Type B pancreatic cell (in vitro differentiated cells): ENCODE data around the gene WBP4. TPM values are rescaled to one million over a fixed set of nuclear protein-coding genes. Genes with fewer than 3 reads are reported as not detected.

Experiments used
- DNase-seq: peaks from one replicate; pipeline ENCODE4 v3.0.0; 2021; ENCODE audit warnings: mixed read lengths; ENCODE audit not compliant: unreplicated experiment; ENCODE audit errors: extremely low spot score
- H3K27ac Mint-ChIP-seq: 2 replicates; pipeline ENCODE4 v1.8.0; 2021; ENCODE audit warnings: mild to moderate bottlenecking, mixed read lengths
- H3K27me3 Mint-ChIP-seq: 2 replicates; pipeline ENCODE4 v1.8.0; 2021; ENCODE audit warnings: mixed read lengths
- H3K36me3 Mint-ChIP-seq: 2 replicates; pipeline ENCODE4 v1.8.0; 2021; ENCODE audit warnings: mixed read lengths
- H3K4me1 Mint-ChIP-seq: one replicate; pipeline ENCODE4 v1.8.0; 2021; ENCODE audit warnings: mixed read lengths; ENCODE audit not compliant: unreplicated experiment
- H3K4me3 Mint-ChIP-seq: 2 replicates; pipeline ENCODE4 v1.8.0; 2021; ENCODE audit warnings: mild to moderate bottlenecking, mixed read lengths
- H3K9me3 Mint-ChIP-seq: 2 replicates; pipeline ENCODE4 v1.8.0; 2021; ENCODE audit warnings: mixed read lengths
- CTCF ChIP-seq: fragments of 200-600 bp; sonication (generic); conservative IDR thresholded peaks from 2 replicates; pipeline ENCODE4 v1.5.0; 2021; ENCODE audit warnings: antibody characterized with exemption, mild to moderate bottlenecking
- total RNA-seq: library from RNA; stranded (reverse); gene quantifications from 2 replicates; pipeline ENCODE4 v1.2.1, GENCODE V29; 2021; ENCODE audit warnings: low replicate concordance

WBP4 gene
- total RNA-seq, 1 donor from 2014 or later: 7.9 TPM

GRCh38 chr13:41017817-41018601 is 43.3 kb upstream of the WBP4 start:
- no peaks in the 10 kb centered on the region for H3K9me3 Mint-ChIP-seq
- peaks cover 4% of the 10 kb centered on the region for H3K36me3 Mint-ChIP-seq
- no peak for TF ChIP-seq CTCF
- H3K27ac Mint-ChIP-seq: peak overlapping the region; percentile 82
- peaks cover 29% of the 10 kb centered on the region for H3K4me1 Mint-ChIP-seq
- no peaks in the 10 kb centered on the region for H3K27me3 Mint-ChIP-seq
- no peak for DNase-seq
- peak overlapping the region; percentile 83 for H3K4me3 Mint-ChIP-seq

- peak overlapping the region; percentile 86 for H3K4me3 Mint-ChIP-seq
These were observed 42.7 kb upstream of the WBP4 start for GRCh38 chr13:41018602-41018948.

GRCh38 chr13:41019011-41019487 is 42.3 kb upstream of the WBP4 start, which contains the start of gene ELF1:
Gene ELF1 (minus strand): TSS chr13:41019316. CDS start chr13:40982054, 37,262 bp downstream.
- H3K4me1 Mint-ChIP-seq: peaks cover 29% of the 10 kb centered on the region

More at GRCh38 chr13:41018602-41018948, 42.7 kb upstream of the WBP4 start:
- H3K36me3 Mint-ChIP-seq: no peaks in the 10 kb centered on the region
- H3K9me3 Mint-ChIP-seq: no peaks in the 10 kb centered on the region
- H3K27me3 Mint-ChIP-seq: no peaks in the 10 kb centered on the region
- DNase-seq: no peak
- peak overlapping the region; percentile 97 for H3K27ac Mint-ChIP-seq
- no peak for TF ChIP-seq CTCF
- H3K4me1 Mint-ChIP-seq: peaks cover 29% of the 10 kb centered on the region

GRCh38 chr13:41019578-41020347 is 41.5 kb upstream of the WBP4 start:
- Mint-ChIP-seq H3K36me3 (no peaks in the 10 kb centered on the region), H3K4me3 (peak overlapping the region; percentile 24), H3K4me1 (peaks cover 30% of the 10 kb centered on the region), H3K9me3 (no peaks in the 10 kb centered on the region), H3K27ac (peak overlapping the region; percentile 97), H3K27me3 (no peaks in the 10 kb centered on the region)
- DNase-seq: no peak
- no peak for TF ChIP-seq CTCF

More at GRCh38 chr13:41019011-41019487, 42.3 kb upstream of the WBP4 start, which contains the start of gene ELF1:
- DNase-seq: no peak
- peak within 1 kb of the TSS; percentile 86 for H3K4me3 Mint-ChIP-seq
- TF ChIP-seq CTCF: no peak
- H3K36me3 Mint-ChIP-seq: no peaks in the 10 kb centered on the region
- no peaks in the 10 kb centered on the region for H3K27me3 Mint-ChIP-seq
- no peaks in the 10 kb centered on the region for H3K9me3 Mint-ChIP-seq
- peak within 1 kb of the TSS; percentile 97 for H3K27ac Mint-ChIP-seq

GRCh38 chr13:41025518-41025917 is 35.8 kb upstream of the WBP4 start:
- Mint-ChIP-seq H3K27ac (peak overlapping the region; percentile 66), H3K36me3 (peaks cover 8% of the 10 kb centered on the region), H3K27me3 (no peaks in the 10 kb centered on the region), H3K4me3 (no peak overlapping the region), H3K4me1 (peaks cover 23% of the 10 kb centered on the region), H3K9me3 (no peaks in the 10 kb centered on the region)
- no peak for TF ChIP-seq CTCF
- no peak for DNase-seq
